Stimulated activated CD4-positive, alpha-beta T cell treated with anti-CD3 and anti-CD28 coated beads, TNF-alpha, amount 100 ng/mL, for 1 hour (primary cell): ENCODE results near the gene CDIP1.

Source experiments
- DNase-seq, 3 donors: peaks; one replicate each; pipeline ENCODE4 v3.0.0-alpha.2; 2020; ENCODE audit warnings: low read depth in 3 of 3, low spot score in 1 of 3

CDIP1 gene

GRCh38 chr16:4494746-4495490, 43.7 kb downstream of the CDIP1 start:
- DNase-seq = no peak

GRCh38 chr16:4491898-4492297, 46.7 kb downstream of the CDIP1 start:
- no peak for DNase-seq

GRCh38 chr16:4489030-4489429, 49.5 kb downstream of the CDIP1 start:
- DNase-seq = no peak

GRCh38 chr16:4488499-4488967, 50.0 kb downstream of the CDIP1 start:
- DNase-seq = no peak

DNA sequence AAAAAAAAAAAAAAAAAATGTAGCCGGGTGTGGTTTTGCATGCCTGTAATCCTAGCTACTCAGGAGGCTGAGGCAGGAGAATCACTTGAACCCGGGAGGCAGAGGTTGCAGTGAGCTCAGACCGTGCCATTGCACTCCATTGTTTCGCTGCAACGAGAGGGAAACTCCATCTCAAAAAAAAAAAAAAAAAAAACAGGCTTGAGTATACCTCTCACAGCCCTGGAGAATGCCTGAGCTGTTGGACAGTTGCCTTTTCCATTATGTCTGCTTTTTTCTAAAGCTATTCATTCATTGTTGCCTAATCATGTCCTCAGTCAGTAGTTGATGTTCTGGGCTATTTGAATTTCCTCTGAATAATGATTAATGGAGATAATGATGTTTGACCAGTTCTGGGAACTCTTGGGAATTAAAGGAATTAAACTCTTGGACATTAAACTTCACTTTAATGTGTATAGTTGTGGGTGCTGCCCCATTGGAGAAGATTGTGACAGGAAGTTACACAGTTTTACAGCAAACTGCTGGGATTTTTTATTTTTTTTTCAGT, 50.5 kb downstream of the CDIP1 start:
- DNase-seq = no peak

DNA sequence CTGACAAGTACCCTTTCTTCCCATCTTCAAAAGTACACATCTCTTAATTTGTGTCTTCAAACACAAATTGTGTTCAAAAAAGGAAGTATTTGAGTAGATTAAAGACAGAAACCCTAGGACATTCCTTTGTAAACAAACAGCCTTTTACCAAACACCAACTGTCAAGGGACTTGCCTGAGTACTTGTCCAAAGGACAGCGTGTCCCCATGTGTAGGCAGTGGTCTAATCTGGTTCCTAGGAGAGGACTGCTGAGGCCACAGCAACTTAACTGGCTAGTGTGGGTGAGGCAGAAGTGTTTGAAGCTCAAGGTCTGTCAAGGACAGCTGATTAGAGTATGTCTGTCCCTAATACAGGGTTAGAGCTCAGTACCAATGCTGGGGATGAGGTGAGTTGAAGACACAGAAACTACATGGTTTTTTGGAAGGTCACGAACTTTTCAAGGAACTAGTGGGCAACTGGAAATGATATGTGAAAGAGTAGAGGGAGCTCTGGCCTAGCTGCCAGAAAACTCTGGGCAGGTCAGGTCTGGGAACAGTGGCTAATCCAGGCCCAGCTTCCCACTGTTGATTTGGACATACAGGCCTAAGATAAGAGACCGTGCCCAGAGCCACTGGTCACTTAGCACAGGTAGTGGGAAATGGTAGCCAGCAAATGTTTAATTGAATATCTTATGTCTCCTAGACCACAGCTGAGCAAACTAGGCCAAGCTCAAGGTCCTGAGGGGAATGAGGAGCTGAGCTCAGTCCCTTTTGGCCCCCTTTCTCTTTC, 52.3 kb downstream of the CDIP1 start:
- no peak for DNase-seq

DNA sequence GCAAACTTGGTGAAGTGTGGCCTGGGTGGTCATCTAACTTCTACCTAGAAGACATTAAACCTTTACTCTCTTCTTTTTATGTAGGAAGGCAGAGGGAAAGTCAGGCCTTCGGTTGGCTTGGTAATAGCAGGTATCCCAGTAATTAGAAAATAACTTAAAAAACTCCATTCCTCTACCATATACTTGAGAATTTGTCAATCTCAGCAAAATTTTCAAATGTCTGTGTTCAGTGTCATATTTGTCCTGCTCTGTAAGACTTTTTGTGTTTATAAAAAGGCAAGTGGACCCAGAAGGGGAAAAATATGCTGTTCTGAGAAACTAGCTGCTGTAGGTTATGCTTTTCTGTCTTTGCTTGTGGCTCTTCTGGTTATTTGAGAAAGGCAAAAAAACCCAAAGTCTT, 56.6 kb downstream of the CDIP1 start:
- no peak for DNase-seq

DNA sequence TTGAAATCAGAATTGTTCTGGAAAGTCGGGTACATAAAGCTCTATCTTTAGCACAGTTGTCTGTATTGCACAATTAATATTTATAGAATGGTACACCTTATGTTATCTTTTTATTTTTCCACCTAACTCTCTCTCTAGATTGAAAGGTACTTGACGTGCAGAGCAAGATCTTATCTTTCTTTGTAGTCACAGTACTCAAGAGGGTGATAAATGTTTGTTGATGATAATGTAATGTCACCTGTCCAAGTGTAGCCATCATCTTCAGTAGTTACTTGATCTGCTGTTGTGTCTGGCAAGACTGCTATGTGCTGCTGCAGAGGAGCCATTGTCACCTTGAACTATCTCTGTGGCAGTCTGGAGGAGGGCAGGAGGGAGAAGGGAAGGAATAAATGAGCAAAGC, 57.0 kb downstream of the CDIP1 start:
- DNase-seq = no peak

DNA sequence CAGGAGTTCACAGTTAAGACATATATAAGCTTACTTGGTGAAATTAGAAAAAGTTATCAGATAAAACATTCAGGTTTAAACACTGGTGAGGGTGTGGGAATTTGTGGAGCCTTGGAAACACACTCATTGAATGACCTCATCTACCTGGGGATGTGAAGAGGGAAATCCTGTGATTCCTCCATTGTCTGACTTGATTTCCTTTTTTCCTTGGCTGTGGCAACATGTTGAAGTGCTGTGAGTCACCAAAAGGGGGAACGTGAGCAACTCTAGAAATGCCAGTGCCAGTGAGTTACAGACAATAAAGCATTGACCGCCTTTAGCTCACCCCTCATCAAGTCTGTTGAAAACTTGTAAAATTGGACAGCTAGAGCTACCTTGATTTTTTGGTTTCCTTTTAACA, 60.6 kb downstream of the CDIP1 start:
- no peak for DNase-seq

- DNase-seq = peak; percentile 81 to 95 (median 90)
Observed at GRCh38 chr16:4475880-4476788, 62.4 kb downstream of the CDIP1 start, which contains the start of gene HMOX2. Gene HMOX2, plus strand, starts transcription at chr16:4476398. Its CDS starts 29,127 bp downstream, at chr16:4505525.

DNA sequence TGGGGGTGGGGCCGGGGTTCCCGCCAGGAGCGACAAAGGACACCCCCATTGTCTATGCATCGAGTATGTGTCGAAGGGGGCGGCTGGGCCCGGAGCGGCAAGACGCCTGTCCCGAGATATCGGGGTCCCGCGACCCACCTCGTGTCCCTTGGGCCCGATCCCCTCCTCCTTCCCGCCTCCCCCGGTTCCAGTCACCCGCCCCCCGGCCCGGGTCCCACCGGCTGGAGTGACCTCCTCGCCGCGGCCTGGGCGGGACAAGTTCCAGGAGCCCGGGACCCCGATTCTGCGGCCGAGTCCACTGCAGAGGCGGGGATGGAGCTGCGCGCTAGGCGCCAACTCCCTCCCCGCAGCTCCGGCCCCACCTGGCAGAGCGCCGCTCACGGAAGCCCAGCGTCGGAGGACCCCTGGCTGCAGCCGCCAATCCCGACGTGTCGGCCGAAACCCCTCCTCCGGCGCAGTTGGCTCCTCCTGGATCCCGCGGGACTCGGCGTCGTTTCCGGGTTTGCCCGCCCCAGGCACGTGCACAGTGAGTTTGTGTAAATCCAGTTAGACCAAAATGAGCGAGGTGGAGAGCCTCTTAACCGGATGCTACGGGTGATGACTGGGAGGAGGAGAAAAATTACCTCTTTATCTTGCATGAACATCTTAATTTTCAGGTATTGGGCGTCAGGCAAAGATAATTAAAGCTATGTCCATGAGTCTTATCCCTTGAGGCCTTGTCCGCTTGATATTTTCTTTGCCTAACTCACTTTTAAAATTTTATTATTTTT, 64.2 kb downstream of the CDIP1 start, which contains the start of gene NMRAL1:
Gene NMRAL1, minus strand, starts transcription at position 434 of the 770 bp plus-strand sequence. CDS start 493 bp downstream, outside the sequence.
- DNase-seq = peak; percentile 51 to 70 (median 55)

GRCh38 chr16:4472880-4473279, 65.7 kb downstream of the CDIP1 start:
- DNase-seq = no peak

- no peak for DNase-seq
Observed at GRCh38 chr16:4471869-4472268, 66.7 kb downstream of the CDIP1 start.

- DNase-seq = no peak
Observed at GRCh38 chr16:4468972-4469371, 69.6 kb downstream of the CDIP1 start.

DNA sequence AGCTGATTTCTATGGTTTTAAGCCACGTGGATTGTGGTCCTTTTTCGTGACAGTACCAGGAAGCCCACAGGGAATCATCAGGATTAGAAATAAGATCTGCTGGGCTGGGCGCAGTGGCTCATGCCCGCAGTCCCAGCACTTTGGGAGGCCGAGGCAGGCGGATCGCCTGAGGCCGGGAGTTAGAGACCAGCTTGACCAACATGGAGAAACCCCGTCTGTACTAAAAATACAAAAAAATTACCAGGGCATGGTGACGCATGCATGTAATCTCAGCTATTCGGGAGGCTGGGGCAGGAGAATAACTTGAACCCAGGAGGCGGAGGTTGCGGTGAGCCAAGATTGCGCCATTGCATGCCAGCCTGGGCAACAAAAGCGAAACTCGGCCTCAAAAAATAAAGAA, 70.7 kb downstream of the CDIP1 start:
- no peak for DNase-seq

DNA sequence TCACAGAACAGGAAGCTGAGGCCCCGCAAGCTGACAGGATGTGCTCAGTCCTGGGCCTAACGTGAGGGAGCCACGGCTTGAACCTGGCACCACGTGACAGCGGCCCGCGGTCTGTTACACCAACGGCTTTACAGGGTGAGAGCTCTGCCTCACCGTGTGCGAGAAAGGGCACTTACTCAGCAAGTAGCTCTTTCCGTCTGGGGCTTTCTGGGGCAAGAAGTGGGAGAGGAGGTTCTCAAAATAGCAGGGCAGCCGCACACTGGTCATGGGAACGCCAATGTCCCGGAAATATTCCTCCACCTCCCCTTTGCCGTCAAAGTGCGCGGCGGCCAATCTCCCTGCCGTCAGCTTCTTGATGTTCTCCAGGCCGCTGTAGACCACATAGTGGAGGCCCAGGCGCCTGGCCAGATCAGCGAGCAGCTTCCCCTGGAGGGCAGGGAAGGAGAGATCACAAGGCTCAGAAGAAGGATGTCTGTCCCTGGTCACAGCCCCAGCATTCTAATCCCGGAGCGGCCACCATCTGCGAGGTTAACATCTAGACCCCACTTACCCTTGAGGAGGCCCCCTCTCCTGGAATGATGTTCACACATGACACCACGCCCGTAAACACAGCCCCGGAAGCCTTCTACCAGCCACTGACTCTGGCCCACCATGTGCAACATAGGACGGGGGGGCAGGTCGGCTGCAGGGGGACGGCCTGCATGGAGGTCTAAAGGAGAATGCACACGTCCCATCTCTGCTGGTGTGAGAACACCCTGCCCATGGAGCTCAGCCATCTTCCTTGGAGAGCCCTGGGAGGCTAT, 72.4 kb downstream of the CDIP1 start:
- peak in 2 of 3 donors; percentile 22 to 29 for DNase-seq

GRCh38 chr16:4463522-4464163, 74.9 kb downstream of the CDIP1 start:
- no peak for DNase-seq

DNA sequence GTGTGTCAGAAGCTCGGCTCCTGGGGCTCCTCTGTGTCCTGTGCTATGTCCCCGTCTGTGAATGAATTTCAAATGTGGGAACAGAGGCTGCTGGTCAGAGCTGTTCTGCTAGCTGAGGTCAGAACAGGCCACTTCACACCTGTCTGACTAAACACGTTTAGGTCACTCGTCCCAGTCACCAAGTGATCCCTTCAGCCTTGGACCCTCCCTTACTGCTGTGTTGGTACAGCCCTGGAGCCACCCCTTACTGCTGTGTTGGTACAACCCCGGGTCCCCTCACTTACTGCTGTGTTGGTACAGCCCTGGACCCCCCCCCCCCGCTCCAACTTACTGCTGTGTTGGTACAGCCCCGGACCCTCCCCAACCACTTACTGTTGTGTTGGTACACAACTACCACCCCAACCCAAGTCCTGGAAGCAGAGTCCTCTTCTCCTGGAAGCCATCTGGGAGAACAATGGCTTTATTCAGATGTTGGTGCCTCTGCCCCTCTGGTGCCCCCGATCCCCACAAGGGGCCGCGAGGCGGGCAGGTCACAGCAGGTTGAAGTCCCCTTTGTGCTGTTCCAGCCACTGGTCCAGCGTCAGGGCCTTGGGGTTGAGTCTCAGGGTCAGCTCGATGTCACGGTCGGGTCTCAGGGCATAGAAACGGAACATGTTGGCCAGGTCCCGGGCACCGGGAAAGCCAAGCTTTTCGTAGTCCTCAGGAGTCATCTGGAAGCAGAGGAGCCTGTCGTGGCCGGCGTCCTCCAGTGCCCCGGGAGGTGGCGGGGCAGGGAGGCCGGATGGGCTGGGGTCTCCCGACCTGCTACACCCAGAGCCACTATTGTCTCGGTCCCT, 77.1 kb downstream of the CDIP1 start:
- no peak for DNase-seq
